K562 (cell line): ENCODE measurements around the gene MAML3. TPM values are rescaled to one million over a fixed set of nuclear protein-coding genes. Genes with fewer than 3 reads are reported as not detected.

ENCODE experiments used
- ARID3B ChIP-seq: fragments of 250-450 bp; sonication (Bioruptor Pico); IDR thresholded peaks from 2 replicates; pipeline ENCODE4 v1.4.0; 2020; ENCODE audit warnings: borderline replicate concordance
- CBX5 ChIP-seq: IDR thresholded peaks from 2 replicates; pipeline ENCODE4 v1.6.1; 2014; ENCODE audit warnings: low read depth, borderline replicate concordance
- GTF3C2 ChIP-seq: IDR thresholded peaks from 3 replicates; pipeline ENCODE4 v1.6.1; 2011; ENCODE audit warnings: borderline replicate concordance, mild to moderate bottlenecking, moderate library complexity; ENCODE audit not compliant: insufficient read length; ENCODE audit errors: extremely low read depth
- MBD1 ChIP-seq: fragments of 250-450 bp; sonication (Bioruptor Pico); IDR thresholded peaks from 2 replicates; pipeline ENCODE4 v1.8.0; 2022; ENCODE audit warnings: inconsistent platforms
- SFPQ ChIP-seq: fragments of 200-400 bp; formaldehyde crosslinking; IDR thresholded peaks from 2 replicates; pipeline ENCODE4 v1.6.1; 2017; ENCODE audit warnings: mild to moderate bottlenecking, low read depth, low read length, moderate library complexity
- TGIF2 ChIP-seq: sonication (generic); formaldehyde crosslinking; IDR thresholded peaks from 2 replicates; pipeline ENCODE4 v1.8.1; 2022; ENCODE audit warnings: mild to moderate bottlenecking, missing genetic modification reagents, moderate library complexity
- ZZZ3 ChIP-seq: fragments of 450-650 bp; IDR thresholded peaks from 2 replicates; pipeline ENCODE4 v1.6.1; 2016; ENCODE audit warnings: antibody characterized with exemption, mild to moderate bottlenecking, moderate library complexity
- polyA plus RNA-seq, 8 experiments: library from polyadenylated mRNA; depleted of rRNA in 4 of 8; stranded (reverse) in 5 of 8; unstranded in 3 of 8; fragments of >200 nt; fragmentation: Nextera tagmentation in 2 of 8; fragmentation: Illumina TruSeq in 1 of 8; extraction: Ambion mirVana in 2 of 8; extraction: Trizol in 1 of 8; gene quantifications; 2 replicates each; pipeline versions ENCODE4 v1.2.1 to v1.2.3, GENCODE V29; 2011 to 2014; ENCODE audit warnings: inconsistent platforms in 1 of 8, missing spikeins in 1 of 8
- total RNA-seq, 7 experiments: library from RNA; depleted of rRNA in 6 of 7; stranded (reverse); fragments of >200 nt in 6 of 7; fragmentation: Illumina TruSeq in 2 of 7; extraction: Trizol in 2 of 7; gene quantifications; 2 replicates each; pipeline versions ENCODE4 v1.2.1 to v1.2.3, GENCODE V29; 2011 to 2021; ENCODE audit warnings: low replicate concordance in 1 of 7
- TF ChIP-seq, protein P1 (sequence below): fragments of 250-450 bp; sonication (Bioruptor Pico); IDR thresholded peaks from 2 replicates; pipeline ENCODE4 v1.5.1; 2021; ENCODE audit warnings: mild to moderate bottlenecking
- TF ChIP-seq, protein P2 (sequence below): sonication (generic); formaldehyde crosslinking; IDR thresholded peaks from 2 replicates; pipeline ENCODE4 v1.8.0; 2022; ENCODE audit warnings: mild to moderate bottlenecking, missing genetic modification reagents
- TF ChIP-seq, protein P3 (sequence below): IDR thresholded peaks from 2 replicates; pipeline ENCODE4 v1.6.1; 2012; ENCODE audit warnings: low read depth, low read length, improper control_type of control experiment, borderline replicate concordance

Gene MAML3
- total and polyA plus RNA-seq, 9 of the 15 experiments (the other 6 are each of a cell fraction or from before 2014, with no cell fraction given): 0.01 to 0.55 (median 0.25) TPM

DNA sequence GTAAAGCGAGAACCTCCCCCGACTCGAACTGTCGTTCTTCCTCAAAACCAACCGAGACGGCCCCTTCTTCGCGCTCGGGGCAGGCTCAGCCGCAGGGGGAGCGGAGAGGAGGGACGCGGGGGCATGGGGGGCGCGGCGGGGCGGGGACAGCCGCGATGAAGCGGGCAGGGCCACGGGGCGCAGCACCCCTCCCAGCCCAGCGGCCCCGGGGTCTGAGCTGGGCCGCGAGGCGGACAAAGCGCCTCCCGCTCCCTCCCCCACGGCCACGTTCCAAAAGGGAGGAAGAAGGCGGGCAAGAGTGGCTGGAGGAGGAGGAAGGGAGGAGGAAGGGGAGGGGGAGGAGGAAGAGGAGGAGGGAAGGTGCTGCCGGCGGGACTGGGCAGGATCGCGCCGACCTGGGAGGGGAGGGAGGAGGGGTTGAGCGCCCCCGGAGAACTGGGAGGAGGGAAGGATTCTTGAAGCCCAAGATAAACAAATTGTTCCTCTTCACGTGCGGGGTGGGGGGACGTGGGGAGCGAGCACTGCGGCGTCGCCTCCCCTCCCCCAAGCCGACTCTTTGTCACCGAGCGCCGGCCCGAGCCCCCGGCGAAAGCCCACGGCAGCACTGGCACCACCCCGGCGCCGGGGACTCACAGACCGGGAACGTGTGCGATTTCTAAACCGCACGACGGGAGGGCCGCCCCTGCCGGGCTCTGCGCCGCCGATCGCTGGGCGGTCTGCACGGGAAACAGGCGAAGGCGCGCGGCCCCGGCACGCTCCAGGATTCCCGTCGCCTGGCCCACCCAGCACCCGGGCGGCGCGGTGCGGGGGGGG lies 2.9 kb downstream of the MAML3 start (continued):
- TF ChIP-seq GTF3C2 (no peak), SFPQ (no peak), ZZZ3 (no peak), MBD1 (CRISPR knock-in tag) (no peak), CBX5 (no peak), ARID3B (CRISPR knock-in tag) (no peak), TGIF2 (CRISPR knock-in tag) (peak; percentile 69; the same call in 1 of the 2 replicates)
- TF ChIP-seq, protein P1, sequence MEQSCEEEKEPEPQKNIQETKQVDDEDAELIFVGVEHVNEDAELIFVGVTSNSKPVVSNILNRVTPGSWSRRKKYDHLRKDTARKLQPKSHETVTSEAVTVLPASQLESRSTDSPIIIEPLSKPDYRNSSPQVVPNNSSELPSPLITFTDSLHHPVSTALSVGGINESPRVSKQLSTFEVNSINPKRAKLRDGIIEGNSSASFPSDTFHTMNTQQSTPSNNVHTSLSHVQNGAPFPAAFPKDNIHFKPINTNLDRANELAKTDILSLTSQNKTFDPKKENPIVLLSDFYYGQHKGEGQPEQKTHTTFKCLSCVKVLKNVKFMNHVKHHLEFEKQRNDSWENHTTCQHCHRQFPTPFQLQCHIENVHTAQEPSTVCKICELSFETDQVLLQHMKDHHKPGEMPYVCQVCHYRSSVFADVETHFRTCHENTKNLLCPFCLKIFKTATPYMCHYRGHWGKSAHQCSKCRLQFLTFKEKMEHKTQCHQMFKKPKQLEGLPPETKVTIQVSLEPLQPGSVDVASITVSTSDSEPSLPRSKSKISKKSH: no peak
- TF ChIP-seq, protein P2, sequence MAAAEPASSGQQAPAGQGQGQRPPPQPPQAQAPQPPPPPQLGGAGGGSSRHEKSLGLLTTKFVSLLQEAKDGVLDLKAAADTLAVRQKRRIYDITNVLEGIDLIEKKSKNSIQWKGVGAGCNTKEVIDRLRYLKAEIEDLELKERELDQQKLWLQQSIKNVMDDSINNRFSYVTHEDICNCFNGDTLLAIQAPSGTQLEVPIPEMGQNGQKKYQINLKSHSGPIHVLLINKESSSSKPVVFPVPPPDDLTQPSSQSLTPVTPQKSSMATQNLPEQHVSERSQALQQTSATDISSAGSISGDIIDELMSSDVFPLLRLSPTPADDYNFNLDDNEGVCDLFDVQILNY (CRISPR knock-in tag): no peak
- TF ChIP-seq, protein P3, sequence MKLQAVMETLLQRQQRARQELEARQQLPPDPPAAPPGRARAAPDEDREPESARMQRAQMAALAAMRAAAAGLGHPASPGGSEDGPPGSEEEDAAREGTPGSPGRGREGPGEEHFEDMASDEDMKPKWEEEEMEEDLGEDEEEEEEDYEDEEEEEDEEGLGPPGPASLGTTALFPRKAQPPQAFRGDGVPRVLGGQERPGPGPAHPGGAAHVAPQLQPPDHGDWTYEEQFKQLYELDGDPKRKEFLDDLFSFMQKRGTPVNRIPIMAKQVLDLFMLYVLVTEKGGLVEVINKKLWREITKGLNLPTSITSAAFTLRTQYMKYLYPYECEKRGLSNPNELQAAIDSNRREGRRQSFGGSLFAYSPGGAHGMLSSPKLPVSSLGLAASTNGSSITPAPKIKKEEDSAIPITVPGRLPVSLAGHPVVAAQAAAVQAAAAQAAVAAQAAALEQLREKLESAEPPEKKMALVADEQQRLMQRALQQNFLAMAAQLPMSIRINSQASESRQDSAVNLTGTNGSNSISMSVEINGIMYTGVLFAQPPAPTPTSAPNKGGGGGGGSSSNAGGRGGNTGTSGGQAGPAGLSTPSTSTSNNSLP: no peak
